ENCODE measurements around the gene ANKRD28. TPM values are rescaled to one million over a fixed set of nuclear protein-coding genes. Genes with fewer than 3 reads are reported as not detected.
"Not testable (repeated sequence)": the region's sequence is repeated elsewhere in the genome, so short reads cannot be mapped to it uniquely, and the experiment has no call there.

ANKRD28 gene
- total RNA-seq, 1 donor from 2014 or later: 50.3 TPM

GRCh38 chr3:15628967-15629366, 168.8 kb downstream of the ANKRD28 start:
- TF ChIP-seq CTCF (IDR thresholded peaks at IDR 0.05): no peak
- DNase-seq (no peak), ATAC-seq (no peak)
- H3K27ac ChIP-seq: no peak overlapping the region
- no peak overlapping the region for H3K4me3 ChIP-seq
- H3K27me3 ChIP-seq: no peaks in the 10 kb centered on the region
- no peaks in the 10 kb centered on the region for H3K36me3 ChIP-seq
- H3K4me1 ChIP-seq: peaks cover 17% of the 10 kb centered on the region
- no peaks in the 10 kb centered on the region for H3K9me3 ChIP-seq
- intact Hi-C loops (cut with DNase I): loop anchor here (10.0 kb wide), 1 partner anchor 186 kb away; no protein-coding TSS in a partner anchor

- no peaks in the 10 kb centered on the region for H3K27me3 ChIP-seq
- DNase-seq: no peak
- no peak overlapping the region for H3K4me3 ChIP-seq
- H3K9me3 ChIP-seq: no peaks in the 10 kb centered on the region
- H3K4me1 ChIP-seq: no peaks in the 10 kb centered on the region
- intact Hi-C loops (cut with DNase I): loop anchor here (10.0 kb wide), 1 partner anchor 191 kb away; no protein-coding TSS in a partner anchor
- no peak overlapping the region for H3K27ac ChIP-seq
- no peak for TF ChIP-seq CTCF (IDR thresholded peaks at IDR 0.05)
- H3K36me3 ChIP-seq: no peaks in the 10 kb centered on the region
- no peak for ATAC-seq
Measured at GRCh38 chr3:15623535-15624440, 174.0 kb downstream of the ANKRD28 start.

GRCh38 chr3:15619659-15620464, 177.9 kb downstream of the ANKRD28 start:
- not testable (repeated sequence) for H3K4me1 ChIP-seq, DNase-seq, H3K27ac ChIP-seq, H3K27me3 ChIP-seq, ATAC-seq, H3K9me3 ChIP-seq, H3K36me3 ChIP-seq, H3K4me3 ChIP-seq
- intact Hi-C loops (cut with DNase I): loop anchor here (10.0 kb wide), 1 partner anchor 195 kb away; no protein-coding TSS in a partner anchor

Small RNAs within 50 kb of the gene (microRNA-seq; reads per million reads assigned to microRNA genes)
- gene MIR3134 (ENCODE audit: borderline microRNAs expressed): not detected

Other genes starting within 250 kb of the ANKRD28 start
- gene HACL1, start 196.4 kb downstream of the ANKRD28 start, total RNA-seq: 15.2 TPM
- gene BTD, start 196.2 kb downstream of the ANKRD28 start, total RNA-seq: 24.6 TPM